Activated CD8-positive, alpha-beta T cell treated with anti-CD3 and anti-CD28 coated beads for 36 hours (primary cell): ENCODE measurements around the gene APOBEC3G. TPM values are rescaled to one million over a fixed set of nuclear protein-coding genes. Genes with fewer than 3 reads are reported as not detected.
A peak's percentile ranks its signal among the peaks of the same experiment; 100 is the strongest.
"Not testable (repeated sequence)": the region's sequence is repeated elsewhere in the genome, so short reads cannot be mapped to it uniquely, and the experiment has no call there.

Experiments
- ATAC-seq: fragments of 200-7000 bp; cut with Tn5 transposase; one replicate; pipeline ENCODE4 v1.10.0; 2021; ENCODE audit warnings: mild to moderate bottlenecking, moderate library complexity
- CTCF ChIA-PET: fragments of 350-600 bp; sonication (Branson Sonifier 250); formaldehyde crosslinking; loops from one replicate; lab custom pipeline; 2021; ENCODE audit warnings: antibody characterized with exemption; lab: Charles Lee
- POLR2A ChIA-PET: fragments of 350-600 bp; sonication (Branson Sonifier 250); formaldehyde crosslinking; loops from one replicate; lab custom pipeline; 2021; ENCODE audit warnings: antibody characterized with exemption; lab: Charles Lee
- DNase-seq: peaks from one replicate; pipeline ENCODE4 v3.0.0-alpha.2; 2020
- H3K27ac Mint-ChIP-seq: one replicate; pipeline ENCODE4 v1.8.0; 2021; ENCODE audit warnings: mild to moderate bottlenecking, mixed read lengths
- H3K27me3 Mint-ChIP-seq: one replicate; pipeline ENCODE4 v1.8.0; 2021; ENCODE audit warnings: mixed read lengths
- H3K36me3 Mint-ChIP-seq: one replicate; pipeline ENCODE4 v1.8.0; 2021; ENCODE audit warnings: low read depth, mixed read lengths
- H3K4me1 Mint-ChIP-seq: one replicate; pipeline ENCODE4 v1.8.0; 2021; ENCODE audit warnings: low read depth, mixed read lengths
- H3K4me3 Mint-ChIP-seq: one replicate; pipeline ENCODE4 v1.8.0; 2021; ENCODE audit warnings: mild to moderate bottlenecking, moderate library complexity, mixed read lengths
- H3K9me3 Mint-ChIP-seq: one replicate; pipeline ENCODE4 v1.8.0; 2021; ENCODE audit warnings: mixed read lengths
- CTCF ChIP-seq: fragments of 200-600 bp; IDR thresholded peaks from one replicate; pipeline ENCODE4 v1.8.0; 2022; ENCODE audit warnings: antibody characterized with exemption, mild to moderate bottlenecking
- intact Hi-C: fragments of 100-400 bp; cut with micrococcal nuclease; formaldehyde crosslinking; loops from one replicate; pipeline ENCODE4 v1.10.0; 2022
- total RNA-seq, 2 experiments: library from RNA; stranded (reverse); gene quantifications; one replicate each; pipeline ENCODE4 v1.2.3, GENCODE V29; 2021

APOBEC3G gene
- total RNA-seq, 2 experiments from 2014 or later = 66.0 to 66.5 TPM

- TF ChIP-seq CTCF = no peak
- Mint-ChIP-seq H3K27ac (no peak overlapping the region), H3K4me1 (no peaks in the 10 kb centered on the region), H3K9me3 (no peaks in the 10 kb centered on the region), H3K36me3 (no peaks in the 10 kb centered on the region), H3K27me3 (no peaks in the 10 kb centered on the region), H3K4me3 (no peak overlapping the region)
- ChIA-PET POLR2A (no interaction called here), CTCF (no interaction called here)
- no peak for DNase-seq
- no peak for ATAC-seq
- intact Hi-C loops = no loop called here
These were observed 21.4 kb upstream of the APOBEC3G start for GRCh38 chr22:39055658-39056057.

- intact Hi-C loops, POLR2A ChIA-PET, CTCF ChIA-PET, ATAC-seq, H3K4me1 Mint-ChIP-seq, H3K36me3 Mint-ChIP-seq, DNase-seq, H3K27me3 Mint-ChIP-seq, H3K9me3 Mint-ChIP-seq, H3K27ac Mint-ChIP-seq, H3K4me3 Mint-ChIP-seq: not testable (repeated sequence)
These were observed 15.8 kb upstream of the APOBEC3G start for GRCh38 chr22:39061290-39061689.

GRCh38 chr22:39061951-39062350 is 15.1 kb upstream of the APOBEC3G start:
- intact Hi-C loops, POLR2A ChIA-PET, H3K4me1 Mint-ChIP-seq, H3K27ac Mint-ChIP-seq, ATAC-seq, DNase-seq, H3K36me3 Mint-ChIP-seq, H3K9me3 Mint-ChIP-seq, CTCF ChIA-PET, H3K27me3 Mint-ChIP-seq, H3K4me3 Mint-ChIP-seq: not testable (repeated sequence)

- intact Hi-C loops, CTCF ChIA-PET, H3K36me3 Mint-ChIP-seq, H3K4me1 Mint-ChIP-seq, POLR2A ChIA-PET, H3K27me3 Mint-ChIP-seq, H3K27ac Mint-ChIP-seq, DNase-seq, H3K4me3 Mint-ChIP-seq, H3K9me3 Mint-ChIP-seq, ATAC-seq: not testable (repeated sequence)
These were observed 13.2 kb upstream of the APOBEC3G start for GRCh38 chr22:39063904-39064303.

GRCh38 chr22:39066442-39067276 is 10.4 kb upstream of the APOBEC3G start:
- POLR2A ChIA-PET = interaction anchor here (0.8 to 1.5 kb wide), 3 partner anchors 10 to 20 kb away, joined by 3 to 5 read pairs (median 4); partner anchors contain the start of gene APOBEC3G
- intact Hi-C loops, CTCF ChIA-PET, H3K27ac Mint-ChIP-seq, H3K36me3 Mint-ChIP-seq, H3K4me1 Mint-ChIP-seq, H3K9me3 Mint-ChIP-seq, DNase-seq, H3K4me3 Mint-ChIP-seq, H3K27me3 Mint-ChIP-seq: not testable (repeated sequence)
- peak; percentile 28 for ATAC-seq

GRCh38 chr22:39068033-39068785 is 8.9 kb upstream of the APOBEC3G start:
- Mint-ChIP-seq H3K36me3 (no peaks in the 10 kb centered on the region), H3K27ac (no peak overlapping the region), H3K9me3 (peaks cover 1% of the 10 kb centered on the region), H3K27me3 (no peaks in the 10 kb centered on the region), H3K4me1 (peaks cover 13% of the 10 kb centered on the region), H3K4me3 (no peak overlapping the region)
- ATAC-seq = no peak
- intact Hi-C loops = no loop called here
- TF ChIP-seq CTCF = no peak
- POLR2A ChIA-PET = interaction anchor here (0.6 to 1.5 kb wide), 4 partner anchors 9 to 20 kb away, joined by 3 to 4 read pairs (median 4); no protein-coding TSS in a partner anchor
- no peak for DNase-seq
- CTCF ChIA-PET = no interaction called here
